ENCODE measurements around the gene SARS2.

The SARS2 gene

GRCh38 chr19:38898788-38899446 is 31.6 kb downstream of the SARS2 start:
- no peak for DNase-seq (ENCODE audit: low spot score)
- TF ChIP-seq CTCF (IDR thresholded peaks at IDR 0.05; ENCODE audit: extremely low read depth, insufficient read depth, missing control alignments) = no peak
- in situ Hi-C loops (cut with MboI; ENCODE audit: low pct_unique_long_range_greater_than_20kb, low sequenced_read_pairs, unreplicated experiment) = no loop called here

GRCh38 chr19:38894968-38895367 is 35.6 kb downstream of the SARS2 start:
- TF ChIP-seq CTCF (IDR thresholded peaks at IDR 0.05; ENCODE audit: extremely low read depth, insufficient read depth, missing control alignments) = no peak
- in situ Hi-C loops (cut with MboI; ENCODE audit: low pct_unique_long_range_greater_than_20kb, low sequenced_read_pairs, unreplicated experiment) = no loop called here
- no peak for DNase-seq (ENCODE audit: low spot score)

- DNase-seq (ENCODE audit: low spot score) = no peak
- TF ChIP-seq CTCF (IDR thresholded peaks at IDR 0.05; ENCODE audit: extremely low read depth, insufficient read depth, missing control alignments) = no peak
- in situ Hi-C loops (cut with MboI; ENCODE audit: low pct_unique_long_range_greater_than_20kb, low sequenced_read_pairs, unreplicated experiment) = no loop called here
These were observed 37.2 kb downstream of the SARS2 start for GRCh38 chr19:38893341-38893771.

- no peak for DNase-seq (ENCODE audit: low spot score)
- in situ Hi-C loops (cut with MboI; ENCODE audit: low pct_unique_long_range_greater_than_20kb, low sequenced_read_pairs, unreplicated experiment) = no loop called here
- TF ChIP-seq CTCF (IDR thresholded peaks at IDR 0.05; ENCODE audit: extremely low read depth, insufficient read depth, missing control alignments) = no peak
These were observed 37.7 kb downstream of the SARS2 start for GRCh38 chr19:38892841-38893240.

GRCh38 chr19:38891771-38892170 is 38.8 kb downstream of the SARS2 start:
- no peak for TF ChIP-seq CTCF (IDR thresholded peaks at IDR 0.05; ENCODE audit: extremely low read depth, insufficient read depth, missing control alignments)
- no peak for DNase-seq (ENCODE audit: low spot score)
- in situ Hi-C loops (cut with MboI; ENCODE audit: low pct_unique_long_range_greater_than_20kb, low sequenced_read_pairs, unreplicated experiment) = no loop called here

- in situ Hi-C loops (cut with MboI; ENCODE audit: low pct_unique_long_range_greater_than_20kb, low sequenced_read_pairs, unreplicated experiment) = no loop called here
- DNase-seq (ENCODE audit: low spot score) = no peak
- TF ChIP-seq CTCF (IDR thresholded peaks at IDR 0.05; ENCODE audit: extremely low read depth, insufficient read depth, missing control alignments) = no peak
These were observed 39.9 kb downstream of the SARS2 start for GRCh38 chr19:38890686-38891085.
